GM21381 (cell line): ENCODE results near the gene HGFAC.
"Not testable (repeated sequence)": the region's sequence is repeated elsewhere in the genome, so short reads cannot be mapped to it uniquely, and the experiment has no call there.

Experiments
- ATAC-seq: cut with Tn5 transposase; IDR thresholded peaks from one replicate; pipeline ENCODE4 v1.9.1; 2021; ENCODE audit warnings: mild to moderate bottlenecking, moderate library complexity; ENCODE audit not compliant: unreplicated experiment

Gene HGFAC

GRCh38 chr4:3440011-3440410 lies 1.8 kb upstream of the HGFAC start:
- no peak for ATAC-seq

- no peak for ATAC-seq
These were observed 728 bp upstream of the HGFAC start for GRCh38 chr4:3440979-3441500.

DNA sequence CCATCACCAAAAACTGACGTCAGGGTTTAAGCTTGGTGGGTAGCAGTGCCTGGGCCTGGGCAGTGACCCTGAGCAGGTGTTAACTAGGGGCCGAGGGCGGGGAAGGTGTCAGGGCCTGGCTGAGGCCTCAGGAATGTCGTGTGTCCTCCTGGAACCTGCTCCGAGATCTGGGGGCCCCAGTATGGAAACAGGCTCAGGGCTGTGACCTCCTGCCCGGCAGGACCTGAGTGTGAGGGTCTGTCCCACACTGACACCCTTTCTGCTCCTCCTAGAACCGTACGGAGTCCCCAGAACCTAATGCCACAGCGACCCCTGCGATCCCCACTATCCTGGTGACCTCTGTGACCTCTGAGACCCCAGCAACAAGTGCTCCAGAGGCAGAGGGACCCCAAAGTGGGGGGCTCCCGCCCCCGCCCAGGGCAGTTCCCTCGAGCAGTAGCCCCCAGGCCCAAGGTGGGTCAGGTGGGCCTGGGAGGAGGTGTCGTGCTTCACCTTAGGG lies 741 bp downstream of the HGFAC start:
- no peak for ATAC-seq

GRCh38 chr4:3442959-3443749 lies 1.4 kb downstream of the HGFAC start:
- ATAC-seq: peak; percentile 61

- ATAC-seq: peak; percentile 8
These were observed 2.1 kb downstream of the HGFAC start for GRCh38 chr4:3443750-3444309.

- no peak for ATAC-seq
These were observed 2.8 kb downstream of the HGFAC start for GRCh38 chr4:3444351-3445110.

GRCh38 chr4:3445111-3445820 lies 3.5 kb downstream of the HGFAC start:
- ATAC-seq: no peak

DNA sequence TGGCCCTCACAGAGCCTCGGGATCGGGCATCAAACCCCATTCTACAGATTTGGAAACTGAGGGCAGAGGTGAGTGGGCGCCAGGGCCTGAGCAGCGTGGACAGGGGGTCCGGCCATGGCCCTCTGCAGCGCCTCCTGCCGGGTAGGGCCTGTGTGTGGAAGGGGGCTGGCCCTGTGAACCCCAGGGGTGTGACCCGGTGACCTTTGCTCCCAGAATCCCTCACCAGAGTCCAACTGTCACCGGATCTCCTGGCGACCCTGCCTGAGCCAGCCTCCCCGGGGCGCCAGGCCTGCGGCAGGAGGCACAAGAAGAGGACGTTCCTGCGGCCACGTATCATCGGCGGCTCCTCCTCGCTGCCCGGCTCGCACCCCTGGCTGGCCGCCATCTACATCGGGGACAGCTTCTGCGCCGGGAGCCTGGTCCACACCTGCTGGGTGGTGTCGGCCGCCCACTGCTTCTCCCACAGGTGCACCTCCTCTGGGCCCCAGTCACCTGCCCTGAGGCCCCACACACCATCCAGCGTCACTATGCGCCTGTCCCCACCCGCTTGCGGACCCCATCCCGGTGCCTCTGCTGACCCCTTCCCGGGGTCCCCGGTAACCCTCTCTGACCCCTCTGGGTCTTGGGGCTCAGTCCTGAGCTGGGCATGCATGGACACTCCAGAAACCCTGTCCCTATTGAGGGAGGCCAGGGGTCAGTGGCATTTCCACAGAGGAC lies 4.2 kb downstream of the HGFAC start:
- no peak for ATAC-seq

DNA sequence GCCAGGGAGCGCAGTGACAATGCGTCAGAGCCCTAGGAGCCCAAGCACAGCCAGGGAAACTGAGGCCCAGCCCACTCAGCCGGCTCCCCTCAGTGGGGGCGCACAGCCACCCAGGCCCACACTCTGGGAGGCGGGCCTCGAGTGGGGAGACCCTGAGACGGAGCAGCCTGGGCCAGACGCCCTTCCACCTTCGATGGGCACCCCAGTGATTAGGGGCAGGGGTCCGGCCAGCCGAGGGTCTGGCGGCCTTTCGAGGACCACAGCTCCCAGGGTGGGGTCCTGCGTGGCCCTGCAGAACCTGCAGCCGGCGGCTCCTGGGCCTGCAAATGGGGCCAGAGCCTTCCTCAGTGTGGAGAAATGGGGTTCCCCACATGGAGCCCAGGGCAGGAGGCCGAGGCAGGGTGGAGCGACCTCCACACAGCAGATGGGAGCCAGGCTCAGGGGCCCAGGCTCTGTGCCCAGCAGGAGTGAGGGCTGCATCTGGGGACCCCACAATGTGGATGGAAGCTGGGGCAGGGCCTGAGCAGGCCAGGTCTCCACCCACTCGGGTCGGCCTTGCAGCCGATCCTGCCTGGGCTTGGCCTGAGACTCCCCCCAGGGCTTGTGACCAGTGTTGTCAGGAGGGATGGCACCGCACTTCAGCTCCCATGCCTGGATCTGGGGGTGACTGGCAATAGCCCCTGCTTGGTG lies 5.0 kb downstream of the HGFAC start:
- ATAC-seq: no peak

GRCh38 chr4:3447431-3448395 lies 5.9 kb downstream of the HGFAC start:
- no peak for ATAC-seq

DNA sequence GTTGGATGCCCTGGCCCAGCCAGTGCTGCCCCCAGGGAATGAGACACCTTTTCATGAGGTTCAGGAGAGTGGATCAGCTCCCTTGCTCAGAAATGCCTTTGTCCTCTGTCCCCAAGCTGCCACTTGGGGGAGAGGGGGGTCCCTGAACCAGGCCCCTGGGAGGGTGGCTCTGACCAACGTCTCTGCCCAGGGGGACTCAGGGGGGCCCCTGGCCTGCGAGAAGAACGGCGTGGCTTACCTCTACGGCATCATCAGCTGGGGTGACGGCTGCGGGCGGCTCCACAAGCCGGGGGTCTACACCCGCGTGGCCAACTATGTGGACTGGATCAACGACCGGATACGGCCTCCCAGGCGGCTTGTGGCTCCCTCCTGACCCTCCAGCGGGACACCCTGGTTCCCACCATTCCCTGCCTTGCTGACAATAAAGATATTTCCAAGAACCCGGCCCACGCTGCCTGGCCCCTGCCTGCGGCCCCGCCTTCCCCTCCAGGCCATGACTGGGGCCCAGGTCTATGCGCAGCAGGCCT lies 7.3 kb downstream of the HGFAC start:
- no peak for ATAC-seq

GRCh38 chr4:3449574-3450534 lies 8.1 kb downstream of the HGFAC start:
- ATAC-seq: no peak

DNA sequence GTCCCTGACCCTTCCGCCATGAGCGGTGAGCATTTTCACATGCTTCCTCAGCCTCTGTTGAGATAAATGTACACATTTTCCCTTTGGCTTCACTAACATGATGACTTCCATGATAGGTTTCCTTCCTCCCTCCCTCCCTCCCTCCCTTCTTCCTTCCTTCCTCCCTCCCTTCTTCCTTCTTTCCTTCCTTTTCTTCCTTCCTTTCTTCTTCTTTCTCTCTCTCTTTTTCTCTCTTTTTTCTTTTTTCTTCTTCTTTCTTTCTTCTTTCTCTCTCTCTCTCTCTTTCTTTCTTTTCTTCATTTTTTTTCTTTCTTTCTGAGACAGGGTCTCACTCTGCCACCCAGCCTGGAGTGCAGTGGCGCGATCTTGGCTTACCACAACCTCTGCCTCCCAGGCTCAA lies 8.9 kb downstream of the HGFAC start:
- ATAC-seq: no peak

GRCh38 chr4:3451956-3452355 lies 10.2 kb downstream of the HGFAC start:
- no peak for ATAC-seq

DNA sequence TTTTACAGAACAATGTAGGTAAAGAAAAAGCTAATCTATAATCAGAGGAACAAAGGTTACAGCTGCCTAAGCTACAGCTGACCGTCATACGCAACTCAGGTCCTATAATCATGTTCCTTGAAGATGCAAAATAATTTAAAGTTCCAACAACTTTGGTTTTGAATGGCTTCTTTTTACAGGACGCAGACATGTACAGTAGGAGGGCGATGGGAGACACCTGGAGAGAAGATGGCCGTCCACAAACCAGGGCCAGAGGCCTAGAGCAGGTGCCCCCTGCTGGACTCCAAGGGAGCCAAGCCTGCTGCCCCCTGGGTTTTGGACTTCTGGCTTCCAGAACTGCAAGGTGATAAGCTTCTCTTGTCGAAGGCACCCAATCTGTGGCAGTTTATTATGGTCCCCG lies 10.6 kb downstream of the HGFAC start:
- ATAC-seq: no peak

- not testable (repeated sequence) for ATAC-seq
These were observed 13.8 kb downstream of the HGFAC start for GRCh38 chr4:3455596-3455995.

DNA sequence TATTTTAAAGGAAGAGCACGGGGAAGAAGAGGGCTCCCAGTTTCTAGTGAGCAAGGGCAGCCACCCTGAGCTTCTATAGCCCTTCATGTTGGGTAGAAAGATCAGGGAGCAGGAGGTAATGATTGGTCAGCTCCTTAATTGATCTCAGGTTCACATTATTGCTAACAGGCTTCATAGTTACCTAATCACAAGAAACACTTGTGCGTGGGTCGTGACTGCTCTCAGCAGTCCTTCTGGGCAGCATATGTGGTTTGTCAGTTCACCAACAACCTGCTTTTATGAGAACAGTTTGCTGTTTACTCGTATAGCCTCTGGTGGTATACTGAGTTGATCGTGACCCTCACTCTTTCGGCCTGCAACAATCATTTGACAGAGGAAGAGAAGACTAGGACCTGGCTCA lies 16.6 kb downstream of the HGFAC start:
- ATAC-seq: no peak
